ENCODE data around the gene OR2A12.

GRCh38 chr7:144086730-144087129, 652 bp downstream of the OR2A12 start:
- TF ChIP-seq POLR2AphosphoS5 (IDR thresholded peaks at IDR 0.05) = no peak
- TF ChIP-seq CTCF (IDR thresholded peaks at IDR 0.05) = no peak
- TF ChIP-seq POLR2A (IDR thresholded peaks at IDR 0.05) = no peak
- no peak for TF ChIP-seq EP300 (IDR thresholded peaks at IDR 0.05)

All from gastroesophageal sphincter (tissue), 3 donors.